Heart right ventricle (tissue), 16 donors: ENCODE data around the gene MYLK. TPM values are rescaled to one million over a fixed set of nuclear protein-coding genes. Genes with fewer than 3 reads are reported as not detected.
A peak's percentile ranks its signal among the peaks of the same experiment; 100 is the strongest.

Source experiments
- ATAC-seq, 8 donors: fragments of 200-7000 bp; cut with Tn5 transposase; one replicate each; pipeline ENCODE4 v1.9.1; 2020; ENCODE audit warnings: mild to moderate bottlenecking in 8 of 8, moderate library complexity in 8 of 8, moderate number of reproducible peaks in 1 of 8
- DNase-seq, 2 donors: peaks; one replicate each; pipeline ENCODE4 v3.0.0-alpha.2; 2020
- H3K27ac ChIP-seq, 10 donors: fragments of 200-600 bp; sonication (generic) in 2 of 10; one replicate each; pipeline versions ENCODE4 v1.5.0 to v1.8.0; 2020 to 2022; ENCODE audit warnings: mild to moderate bottlenecking in 3 of 10
- H3K27me3 ChIP-seq, 7 donors: fragments of 200-600 bp; one replicate each; pipeline ENCODE4 v1.8.0; 2021 to 2022; ENCODE audit warnings: mild to moderate bottlenecking in 2 of 7
- H3K36me3 ChIP-seq, 9 donors: fragments of 200-600 bp; sonication (generic) in 1 of 9; one replicate each; pipeline versions ENCODE4 v1.5.0 to v1.8.0; 2020 to 2022; ENCODE audit warnings: mild to moderate bottlenecking in 2 of 9
- H3K4me1 ChIP-seq, 9 donors: fragments of 200-600 bp; sonication (generic) in 1 of 9; one replicate each; pipeline versions ENCODE4 v1.5.0 to v1.8.0; 2020 to 2022; ENCODE audit warnings: mild to moderate bottlenecking in 4 of 9
- H3K4me3 ChIP-seq, 10 donors: fragments of 200-600 bp; sonication (generic) in 2 of 10; one replicate each; pipeline versions ENCODE4 v1.5.0 to v1.8.0; 2020 to 2022; ENCODE audit warnings: mild to moderate bottlenecking in 7 of 10, moderate library complexity in 2 of 10
- H3K9me3 ChIP-seq, 11 donors: fragments of 200-600 bp in 10 of 11; sonication (generic) in 2 of 11; one replicate each; pipeline versions ENCODE4 v1.5.0 to v1.8.0; 2013 to 2022; ENCODE audit warnings: mild to moderate bottlenecking in 2 of 11, control low read depth in 1 of 11, moderate library complexity in 1 of 11
- CTCF ChIP-seq, 9 donors: fragments of 200-600 bp; sonication (generic) in 2 of 9; IDR thresholded peaks; one replicate each; pipeline versions ENCODE4 v1.5.0 to v1.8.0; 2021 to 2022; ENCODE audit warnings: antibody characterized with exemption in 9 of 9, mild to moderate bottlenecking in 5 of 9, moderate library complexity in 1 of 9
- WGBS, 2 donors: extraction: QIAGEN DNeasy Blood & Tissue Kit; methylation state at CpG; one replicate each; pipeline ENCODE4 v1.1.7; 2013; ENCODE audit warnings: inconsistent platforms in 1 of 2; 5-methylcytosine and 5-hydroxymethylcytosine counted together
- intact Hi-C, 10 donors: fragments of 100-400 bp; cut with DNase I; formaldehyde crosslinking; loops; one replicate each; pipeline versions ENCODE4 v1.11.1 to v1.14.2; 2022
- polyA plus RNA-seq, 2 donors: library from polyadenylated mRNA; stranded (reverse); fragments of 200-250 nt; gene quantifications; one replicate each; pipeline ENCODE4 v1.2.3, GENCODE V29; 2013
- total RNA-seq, 10 donors: library from RNA; stranded (reverse); fragmentation: NEBNext Ultra II Directional in 3 of 10; extraction: Animal tissue kit (Norgen Biotek cat#: 25700) in 3 of 10; gene quantifications; one replicate each; pipeline versions ENCODE4 v1.2.1 to v1.2.4, GENCODE V29; 2021 to 2023
- donor health status: Arrhythmogenic right ventricular cardiomyopathy.
- donor health status: ischemic (EF 13 %, LVEDD 7.1; RV severe dilation, severe dysfunction).
- donor health status: healthy with polysubstance abuse.
- donor health status: DM: no; HTN: yes; CAD: no.
- donor health status: DM: no; HTN: no; CAD: no.
- donor health status: ischemic (EF 25% LVEDD 6.9; RV normal size, moderate dysfunction).
- donor health status: ischemic (EF 25% LVEDD 5.7; RV mildly dilated, moderate dysfunction).
- donor health status: healthy.
- donor health status: DM: yes; HTN: yes; CAD: no.
- donor health status: Ischemic cardiomyopathy.
- donor health status: ischemic (EF 35%, LVEDD 5.7; RV mildly dilated, moderate dysfunction).
- donor health status: nonischemic (EF 11% LVEDD 7.7; RV severe dilation, severe dysfunction).
- donor health status: DM: yes; HTN: yes; CAD: no.
- donor health status: PGD.
- donor health status: ischemic (EF 29% LVEDD 5.4; RV normal size, mild dysfunction).
- donor health status: nonischemic (EF 23%, LVEDD 6.1; RV moderate dilation, normal function).

The MYLK gene
- total and polyA plus RNA-seq, 12 donors: 5.6 to 20.6 (median 11.6) TPM

- H3K9me3 ChIP-seq: no peaks in the 10 kb centered on the region
- TF ChIP-seq CTCF (IDR thresholded peaks at IDR 0.05): no peak
- intact Hi-C loops: loop anchor here in 2 of 10 donors (2.0 to 5.0 kb wide), 2 partner anchors 34 to 37 kb away; no protein-coding TSS in a partner anchor
- 53 to 62% methylated on average over 6 of the region's 6 CpGs for WGBS, 2 donors
- peak; percentile 18 to 71 (median 52) for ATAC-seq
- H3K4me1 ChIP-seq: peaks cover 13 to 73% (median 49%) of the 10 kb centered on the region in 9 donors
- DNase-seq: peak in 1 of 2 donors; percentile 32
- peak overlapping the region in 9 of 10 donors; percentile 43 to 85 (median 74) for H3K27ac ChIP-seq
- no peaks in the 10 kb centered on the region for H3K27me3 ChIP-seq
- H3K36me3 ChIP-seq: no peaks in the 10 kb centered on the region
- H3K4me3 ChIP-seq: peak overlapping the region in 3 of 10 donors; percentile 8 to 34 (median 10)
Observed at GRCh38 chr3:123694366-123695087, 189.6 kb downstream of the MYLK start.

GRCh38 chr3:123693584-123694190 is 190.4 kb downstream of the MYLK start:
- no peak for TF ChIP-seq CTCF (IDR thresholded peaks at IDR 0.05)
- Histone ChIP-seq H3K36me3 (no peaks in the 10 kb centered on the region), H3K9me3 (no peaks in the 10 kb centered on the region), H3K4me1 (peaks cover 13 to 78% (median 54%) of the 10 kb centered on the region in 9 donors), H3K27me3 (no peaks in the 10 kb centered on the region), H3K4me3 (no peak overlapping the region), H3K27ac (peak overlapping the region in 9 of 10 donors; percentile 43 to 85 (median 74))
- intact Hi-C loops: loop anchor here in 2 of 10 donors (2.0 to 5.0 kb wide), 2 partner anchors 33 to 36 kb away; no protein-coding TSS in a partner anchor
- no peak for DNase-seq
- WGBS, 2 donors: 75 to 91% methylated on average over 2 of the region's 2 CpGs
- no peak for ATAC-seq

- intact Hi-C loops: loop anchor here in 1 of 10 donors (5.0 kb wide), 1 partner anchor 35 kb away; no protein-coding TSS in a partner anchor
- ATAC-seq (no peak), DNase-seq (no peak)
- Histone ChIP-seq H3K4me1 (peaks cover 13 to 80% (median 54%) of the 10 kb centered on the region in 9 donors), H3K27me3 (no peaks in the 10 kb centered on the region), H3K27ac (peak overlapping the region in 7 of 10 donors; percentile 43 to 85 (median 74)), H3K36me3 (no peaks in the 10 kb centered on the region), H3K9me3 (no peaks in the 10 kb centered on the region), H3K4me3 (no peak overlapping the region)
- TF ChIP-seq CTCF (IDR thresholded peaks at IDR 0.05): no peak
- 86 to 87% methylated on average over 13 of the region's 13 CpGs for WGBS, 2 donors
Observed at GRCh38 chr3:123692671-123693070, 191.5 kb downstream of the MYLK start.

GRCh38 chr3:123692041-123692440 is 192.1 kb downstream of the MYLK start:
- Histone ChIP-seq H3K36me3 (no peaks in the 10 kb centered on the region), H3K4me1 (peaks cover 13 to 78% (median 54%) of the 10 kb centered on the region in 9 donors), H3K27me3 (no peaks in the 10 kb centered on the region), H3K27ac (peak overlapping the region in 8 of 10 donors; percentile 10 to 85 (median 66)), H3K9me3 (no peaks in the 10 kb centered on the region), H3K4me3 (no peak overlapping the region)
- WGBS, 2 donors: 56 to 59% methylated on average over 9 of the region's 9 CpGs
- TF ChIP-seq CTCF (IDR thresholded peaks at IDR 0.05): no peak
- intact Hi-C loops: loop anchor here in 1 of 10 donors (5.0 kb wide), 1 partner anchor 35 kb away; no protein-coding TSS in a partner anchor
- ATAC-seq (peak in 3 of 8 donors; percentile 12 to 28 (median 17)), DNase-seq (no peak)
